Calu3 (cell line): ENCODE results near the gene MCF2L. TPM values are rescaled to one million over a fixed set of nuclear protein-coding genes. Genes with fewer than 3 reads are reported as not detected.
"Not testable (repeated sequence)": the region's sequence is repeated elsewhere in the genome, so short reads cannot be mapped to it uniquely, and the experiment has no call there.

Experiments used
- BruUV-seq: library from RNA; stranded (reverse); fragments of 400-500 nt; replicated peaks from 2 replicates; lab custom pipeline; 2021; lab: Mats Ljungman, UMichigan
- CTCF ChIA-PET: fragments of 300-600 bp; sonication (Branson Sonifier 250); formaldehyde crosslinking; loops from one replicate; lab custom pipeline; 2022; ENCODE audit warnings: antibody characterized with exemption; lab: Charles Lee
- DNase-seq: peaks from one replicate; pipeline ENCODE4 v3.0.0; 2022
- H3K27ac Mint-ChIP-seq: one replicate; pipeline ENCODE4 v1.8.0; 2022; ENCODE audit warnings: mixed read lengths; ENCODE audit not compliant: unreplicated experiment
- H3K27me3 Mint-ChIP-seq: one replicate; pipeline ENCODE4 v1.8.0; 2022; ENCODE audit warnings: mixed read lengths; ENCODE audit not compliant: unreplicated experiment
- H3K36me3 Mint-ChIP-seq: one replicate; pipeline ENCODE4 v1.8.0; 2022; ENCODE audit warnings: mild to moderate bottlenecking, moderate library complexity, mixed read lengths; ENCODE audit not compliant: insufficient read depth, unreplicated experiment
- H3K4me1 Mint-ChIP-seq: one replicate; pipeline ENCODE4 v1.8.0; 2022; ENCODE audit warnings: mild to moderate bottlenecking, low read depth, mixed read lengths; ENCODE audit not compliant: unreplicated experiment
- H3K4me3 Mint-ChIP-seq: one replicate; pipeline ENCODE4 v1.8.0; 2022; ENCODE audit warnings: mild to moderate bottlenecking, low read depth, moderate library complexity, mixed read lengths; ENCODE audit not compliant: unreplicated experiment
- H3K9me3 Mint-ChIP-seq: one replicate; pipeline ENCODE4 v1.8.0; 2022; ENCODE audit warnings: low read depth, mixed read lengths; ENCODE audit not compliant: unreplicated experiment
- CTCF ChIP-seq: fragments of 200-600 bp; IDR thresholded peaks from one replicate; pipeline ENCODE4 v1.8.0; 2022; ENCODE audit warnings: antibody characterized with exemption; ENCODE audit not compliant: unreplicated experiment
- intact Hi-C: fragments of 100-400 bp; cut with micrococcal nuclease; formaldehyde crosslinking; loops from one replicate; pipeline ENCODE4 v1.10.0; 2022; ENCODE audit not compliant: unreplicated experiment
- total RNA-seq: library from RNA; stranded (reverse); gene quantifications from 2 replicates; pipeline ENCODE4 v1.2.3, GENCODE V29; 2022

The MCF2L gene
- total RNA-seq, 1 experiment from 2014 or later, result 12.9 TPM

GRCh38 chr13:113053801-113054604 lies 85.0 kb downstream of the MCF2L start:
- DNase-seq, result no peak
- Mint-ChIP-seq H3K27me3 (no peaks in the 10 kb centered on the region), H3K27ac (no peak overlapping the region), H3K36me3 (no peaks in the 10 kb centered on the region), H3K4me1 (no peaks in the 10 kb centered on the region), H3K4me3 (no peak overlapping the region), H3K9me3 (no peaks in the 10 kb centered on the region)
- BruUV-seq, result no TSS peak
- intact Hi-C loops, result no loop called here
- TF ChIP-seq CTCF, result no peak
- CTCF ChIA-PET, result no interaction called here

DNA sequence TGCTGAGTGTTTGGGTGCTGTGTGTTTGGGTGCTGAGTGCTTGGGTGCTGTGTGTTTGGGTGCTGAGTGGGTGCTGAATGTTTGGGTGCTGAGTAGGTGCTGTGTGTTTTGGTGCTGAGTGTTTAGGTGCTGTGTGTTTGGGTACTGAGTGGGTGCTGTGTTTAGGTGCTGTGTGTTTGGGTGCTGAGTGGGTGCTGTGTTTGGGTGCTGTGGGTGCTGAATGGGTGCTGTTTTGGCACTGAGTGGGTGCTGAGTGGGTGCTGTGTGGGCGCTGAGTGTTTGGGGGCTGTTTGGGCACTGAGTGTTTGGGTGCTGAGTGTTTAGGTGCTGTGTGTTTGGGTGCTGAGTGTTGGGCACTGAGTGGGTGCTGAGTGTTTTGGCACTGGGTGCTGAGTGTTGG lies 88.1 kb downstream of the MCF2L start:
- no peak for TF ChIP-seq CTCF
- Mint-ChIP-seq H3K4me3 (no peak overlapping the region), H3K27me3 (no peaks in the 10 kb centered on the region), H3K36me3 (no peaks in the 10 kb centered on the region), H3K4me1 (no peaks in the 10 kb centered on the region), H3K27ac (no peak overlapping the region), H3K9me3 (no peaks in the 10 kb centered on the region)
- CTCF ChIA-PET, result interaction anchor here (0.7 kb wide), 1 partner anchor 35 kb away, joined by 4 read pairs; no protein-coding TSS in a partner anchor
- BruUV-seq, result no TSS peak
- intact Hi-C loops, result no loop called here
- DNase-seq, result no peak

DNA sequence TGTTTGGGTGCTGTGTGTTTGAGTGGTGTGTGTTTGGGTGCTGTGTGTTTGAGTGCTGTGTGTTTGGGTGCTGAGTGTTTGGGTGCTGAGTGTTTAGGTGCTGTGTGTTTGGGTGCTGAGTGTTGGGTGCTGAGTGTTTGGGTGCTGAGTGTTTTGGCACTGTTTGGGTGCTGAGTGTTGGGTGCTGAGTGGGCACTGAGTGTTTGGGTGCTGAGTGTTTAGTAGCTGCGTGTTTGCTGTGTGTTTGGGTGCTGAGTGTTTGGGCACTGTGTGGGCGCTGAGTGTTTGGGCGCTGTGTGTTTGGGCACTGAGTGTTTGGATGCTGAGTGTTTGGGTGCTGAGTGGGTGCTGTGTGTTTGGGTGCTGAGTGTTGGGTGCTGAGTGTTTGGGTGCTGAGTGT lies 88.5 kb downstream of the MCF2L start:
- H3K4me3 Mint-ChIP-seq, H3K27ac Mint-ChIP-seq, DNase-seq, H3K4me1 Mint-ChIP-seq, BruUV-seq, H3K9me3 Mint-ChIP-seq, H3K27me3 Mint-ChIP-seq, H3K36me3 Mint-ChIP-seq, intact Hi-C loops: not testable (repeated sequence)
- CTCF ChIA-PET, result interaction anchor here (0.7 kb wide), 1 partner anchor 35 kb away, joined by 4 read pairs; no protein-coding TSS in a partner anchor

DNA sequence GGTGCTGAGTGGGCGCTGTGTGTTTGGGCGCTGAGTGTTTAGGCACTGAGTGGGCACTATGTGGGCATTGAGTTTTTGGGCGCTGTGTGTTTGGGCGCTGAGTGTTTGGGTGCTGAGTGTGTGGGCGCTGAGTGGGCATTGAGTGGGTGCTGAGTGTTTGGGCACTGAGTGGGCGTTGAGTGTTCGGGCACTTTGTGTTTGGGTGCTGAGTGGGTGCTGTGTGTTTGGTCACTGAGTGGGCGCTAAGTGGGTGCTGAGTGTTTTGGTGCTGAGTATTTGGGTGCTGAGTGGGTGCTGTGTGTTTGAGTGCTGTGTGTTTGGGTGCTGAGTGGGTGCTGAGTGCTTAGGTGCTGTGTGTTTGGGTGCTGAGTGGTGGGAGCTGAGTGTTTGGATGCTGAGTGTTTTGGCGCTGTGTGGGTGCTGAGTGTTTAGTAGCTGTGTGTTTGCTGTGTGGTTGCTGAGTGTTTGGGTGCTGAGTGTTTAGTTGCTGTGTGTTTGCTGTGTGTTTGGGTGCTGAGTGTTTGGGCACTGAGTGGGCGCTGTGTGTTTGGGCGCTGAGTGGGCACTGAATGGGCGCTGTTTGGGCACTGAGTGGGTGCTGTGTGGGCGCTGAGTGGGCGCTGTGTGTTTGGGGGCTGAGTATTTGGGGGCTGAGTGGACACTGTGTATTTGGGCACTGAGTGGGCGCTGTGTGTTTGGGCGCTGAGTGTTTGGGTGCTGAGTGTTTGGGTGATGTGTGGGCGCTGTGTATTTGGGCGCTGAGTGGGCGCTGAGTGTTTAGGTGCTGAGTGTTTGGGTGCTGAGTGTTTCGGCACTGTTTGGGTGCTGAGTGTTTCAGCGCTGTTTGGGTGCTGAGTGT lies 89.3 kb downstream of the MCF2L start:
- no peak for TF ChIP-seq CTCF
- Mint-ChIP-seq H3K27me3 (no peaks in the 10 kb centered on the region), H3K9me3 (no peaks in the 10 kb centered on the region)

More for the DNA sequence above, 89.3 kb downstream of the MCF2L start:
- H3K4me3 Mint-ChIP-seq, result no peak overlapping the region
- intact Hi-C loops, result no loop called here
- CTCF ChIA-PET, result no interaction called here
- DNase-seq, result no peak
- H3K36me3 Mint-ChIP-seq, result no peaks in the 10 kb centered on the region
- H3K27ac Mint-ChIP-seq, result no peak overlapping the region
- no TSS peak for BruUV-seq
- no peaks in the 10 kb centered on the region for H3K4me1 Mint-ChIP-seq
